Activated CD8-positive, alpha-beta memory T cell treated with anti-CD3 and anti-CD28 coated beads for 24 hours (primary cell): ENCODE measurements around the gene NCOA1.
A peak's percentile ranks its signal among the peaks of the same experiment; 100 is the strongest.
"Not testable (repeated sequence)": the region's sequence is repeated elsewhere in the genome, so short reads cannot be mapped to it uniquely, and the experiment has no call there.

Experiments
- DNase-seq: peaks from one replicate; pipeline ENCODE4 v3.0.0-alpha.2; 2020

The NCOA1 gene

DNA sequence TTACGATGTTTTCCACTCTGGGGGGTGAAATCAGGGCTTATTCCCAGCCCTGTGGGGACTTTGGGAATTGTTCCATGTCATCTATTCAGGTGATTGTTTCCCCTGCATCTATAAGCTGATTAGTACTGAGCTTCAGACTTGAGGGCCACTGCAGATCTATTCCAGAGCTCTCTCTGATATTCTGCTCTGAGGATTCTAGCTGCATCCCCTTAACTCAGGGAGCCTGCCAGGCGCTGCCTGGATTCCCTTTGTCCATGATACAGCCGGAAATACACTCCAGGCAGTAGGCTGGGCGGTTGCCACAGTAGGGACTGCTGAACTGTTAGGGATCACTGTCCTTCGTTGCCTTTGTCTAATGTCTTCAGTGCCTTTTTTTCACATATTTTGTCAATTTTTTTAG lies 270.8 kb downstream of the NCOA1 start:
- DNase-seq, result no peak

- DNase-seq, result no peak
Measured at GRCh38 chr2:24762518-24762917, 271.5 kb downstream of the NCOA1 start.

DNA sequence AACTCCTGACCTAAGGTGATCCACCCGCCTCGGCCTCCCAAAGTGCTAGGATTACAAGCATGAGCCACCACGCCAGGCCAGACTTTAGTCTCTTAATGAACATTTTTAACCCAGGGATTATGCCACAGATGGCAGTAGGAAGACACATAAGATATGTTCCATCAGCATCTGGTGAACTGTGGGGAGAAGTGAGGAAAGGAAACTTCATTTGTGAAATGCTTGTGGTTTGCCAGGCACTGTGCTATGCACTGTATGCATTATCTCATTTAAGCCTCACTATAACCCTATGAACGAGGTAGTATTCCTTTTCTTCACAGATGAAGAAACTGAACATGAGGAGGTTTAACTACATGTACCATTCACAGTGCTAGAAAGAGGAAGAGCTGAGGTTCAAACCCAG lies 272.8 kb downstream of the NCOA1 start:
- DNase-seq, result no peak

GRCh38 chr2:24766609-24767008 lies 275.6 kb downstream of the NCOA1 start:
- no peak for DNase-seq

GRCh38 chr2:24768013-24768412 lies 277.0 kb downstream of the NCOA1 start:
- no peak for DNase-seq

DNA sequence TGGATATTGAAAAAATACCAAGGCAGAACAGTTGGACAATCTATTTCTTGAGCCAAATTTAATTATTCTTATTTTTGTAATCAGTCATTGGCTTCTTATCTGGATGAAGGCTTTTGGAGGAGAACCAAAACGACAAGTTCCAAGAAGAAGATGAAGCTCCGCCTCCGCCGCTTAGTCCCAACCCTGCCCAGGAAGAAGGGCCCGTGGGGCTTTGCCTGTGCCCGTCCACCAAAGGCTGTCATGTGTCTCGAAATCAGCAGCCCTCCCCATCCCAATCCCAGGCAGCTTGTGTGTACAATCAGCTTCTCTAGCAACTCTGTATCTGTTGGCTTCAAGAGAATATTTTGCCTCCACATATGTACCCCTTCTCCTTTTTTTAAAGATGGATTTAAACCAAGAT lies 277.5 kb downstream of the NCOA1 start:
- no peak for DNase-seq

- DNase-seq, result no peak
Measured at GRCh38 chr2:24771061-24771460, 280.0 kb downstream of the NCOA1 start.

DNA sequence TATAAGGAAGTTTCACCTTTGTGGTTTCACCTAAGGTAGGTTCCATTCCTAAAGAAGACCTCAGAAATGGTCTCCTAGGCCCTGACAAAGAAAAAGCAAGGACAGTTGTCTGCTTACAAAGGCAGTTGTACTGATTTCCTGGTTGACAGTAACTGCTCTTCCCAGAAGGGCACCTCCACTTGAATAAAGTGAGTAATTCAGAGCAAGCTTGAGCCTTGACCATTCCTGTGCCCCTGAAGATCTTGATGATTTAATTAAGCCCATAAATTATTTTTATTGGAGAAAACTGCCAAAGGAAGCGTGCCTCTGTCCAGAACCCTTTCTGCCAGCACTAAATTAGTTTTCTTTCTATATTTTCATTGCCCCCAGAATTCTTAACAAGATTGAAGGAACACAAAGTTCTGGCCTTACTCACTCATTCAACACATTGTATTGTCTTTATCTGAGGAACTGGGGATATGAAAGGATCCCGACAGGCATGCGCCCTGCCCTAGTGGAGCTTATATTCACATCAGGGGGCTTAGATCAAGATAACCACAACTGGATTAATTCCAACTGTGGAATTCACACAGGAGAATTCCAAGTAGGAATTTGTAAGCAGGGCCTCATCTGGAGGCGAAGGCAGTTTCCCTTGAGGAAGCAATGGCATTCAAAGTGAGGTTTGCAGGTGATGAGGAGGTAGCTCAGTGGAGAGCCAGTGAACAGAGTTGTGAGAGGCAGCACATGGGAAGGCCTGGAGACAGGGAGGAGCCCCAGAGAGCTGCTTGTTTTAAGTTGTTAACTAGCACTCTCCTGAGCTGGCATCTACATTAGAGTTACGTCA lies 280.9 kb downstream of the NCOA1 start:
- DNase-seq, result no peak

- no peak for DNase-seq
Measured at GRCh38 chr2:24774373-24774772, 283.3 kb downstream of the NCOA1 start.

GRCh38 chr2:24779116-24779515 lies 288.1 kb downstream of the NCOA1 start:
- no peak for DNase-seq

GRCh38 chr2:24783641-24784040 lies 292.6 kb downstream of the NCOA1 start:
- no peak for DNase-seq

DNA sequence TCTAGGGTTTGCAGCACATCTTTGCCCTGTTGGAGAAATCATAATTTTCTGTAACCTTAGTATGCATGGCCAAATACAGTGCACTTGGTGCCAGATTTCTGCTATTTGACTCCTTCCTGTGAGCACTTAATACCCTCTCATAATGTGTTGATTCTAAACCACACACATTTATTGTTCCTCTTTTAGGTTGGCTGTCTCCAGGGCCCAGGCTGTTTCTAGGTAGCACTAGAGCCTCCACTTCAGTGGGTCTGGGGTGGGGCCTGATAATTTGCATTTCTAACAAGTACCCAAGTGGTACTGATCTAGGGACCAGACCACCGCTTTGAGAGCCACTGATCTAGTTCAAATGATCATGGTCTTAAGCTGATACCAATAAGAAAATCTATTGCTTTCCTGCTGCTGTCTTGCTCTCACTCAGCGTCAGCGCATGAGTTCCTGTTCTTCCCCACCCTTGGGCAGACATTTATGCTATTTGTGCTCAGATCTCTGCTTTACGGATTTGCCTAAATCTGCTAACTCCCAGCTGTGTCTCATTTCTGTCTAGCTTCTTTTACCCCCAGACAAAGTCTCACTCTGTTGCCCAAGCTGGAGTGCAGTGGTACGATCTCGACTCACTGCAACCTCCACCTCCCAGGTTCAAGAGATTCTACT lies 294.7 kb downstream of the NCOA1 start:
- DNase-seq, result no peak

DNA sequence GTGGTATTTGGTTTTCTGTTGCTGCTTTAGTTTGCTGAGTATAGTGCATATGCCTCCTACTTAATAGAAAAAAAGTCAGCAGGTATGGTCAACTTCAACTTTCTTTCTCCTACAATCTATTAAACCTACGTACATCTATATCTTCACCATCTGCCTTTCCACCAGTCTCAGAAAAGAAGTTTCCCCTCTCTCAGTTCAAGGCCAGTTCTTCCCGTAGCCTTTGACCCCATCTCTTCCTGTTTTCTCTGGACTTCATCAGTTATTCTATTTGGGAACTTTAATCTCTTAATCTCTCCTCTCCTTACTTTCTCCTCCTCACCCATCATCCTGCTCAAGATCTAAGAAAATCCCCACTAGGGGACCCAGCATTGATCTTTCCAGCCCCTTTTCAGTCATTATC lies 296.5 kb downstream of the NCOA1 start:
- no peak for DNase-seq

GRCh38 chr2:24788816-24789215 lies 297.8 kb downstream of the NCOA1 start:
- no peak for DNase-seq

GRCh38 chr2:24791452-24791851 lies 300.4 kb downstream of the NCOA1 start:
- DNase-seq, result no peak

DNA sequence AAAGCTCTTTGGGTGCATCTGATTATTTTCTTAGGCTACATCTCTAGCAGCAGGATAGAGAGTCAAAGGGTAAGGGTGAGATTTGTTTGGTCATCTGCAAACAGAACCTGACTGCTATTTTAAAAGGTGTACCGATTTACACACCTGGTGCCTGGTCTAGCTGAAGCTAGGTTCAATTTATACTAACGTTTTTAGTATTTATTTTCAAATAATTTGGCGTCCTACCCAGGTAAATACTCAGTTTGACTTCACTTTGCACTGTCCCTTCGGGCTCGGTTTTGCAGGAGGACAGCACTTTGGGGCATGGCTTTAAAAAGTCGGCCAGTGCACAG lies 301.5 kb downstream of the NCOA1 start:
- DNase-seq, result no peak

DNA sequence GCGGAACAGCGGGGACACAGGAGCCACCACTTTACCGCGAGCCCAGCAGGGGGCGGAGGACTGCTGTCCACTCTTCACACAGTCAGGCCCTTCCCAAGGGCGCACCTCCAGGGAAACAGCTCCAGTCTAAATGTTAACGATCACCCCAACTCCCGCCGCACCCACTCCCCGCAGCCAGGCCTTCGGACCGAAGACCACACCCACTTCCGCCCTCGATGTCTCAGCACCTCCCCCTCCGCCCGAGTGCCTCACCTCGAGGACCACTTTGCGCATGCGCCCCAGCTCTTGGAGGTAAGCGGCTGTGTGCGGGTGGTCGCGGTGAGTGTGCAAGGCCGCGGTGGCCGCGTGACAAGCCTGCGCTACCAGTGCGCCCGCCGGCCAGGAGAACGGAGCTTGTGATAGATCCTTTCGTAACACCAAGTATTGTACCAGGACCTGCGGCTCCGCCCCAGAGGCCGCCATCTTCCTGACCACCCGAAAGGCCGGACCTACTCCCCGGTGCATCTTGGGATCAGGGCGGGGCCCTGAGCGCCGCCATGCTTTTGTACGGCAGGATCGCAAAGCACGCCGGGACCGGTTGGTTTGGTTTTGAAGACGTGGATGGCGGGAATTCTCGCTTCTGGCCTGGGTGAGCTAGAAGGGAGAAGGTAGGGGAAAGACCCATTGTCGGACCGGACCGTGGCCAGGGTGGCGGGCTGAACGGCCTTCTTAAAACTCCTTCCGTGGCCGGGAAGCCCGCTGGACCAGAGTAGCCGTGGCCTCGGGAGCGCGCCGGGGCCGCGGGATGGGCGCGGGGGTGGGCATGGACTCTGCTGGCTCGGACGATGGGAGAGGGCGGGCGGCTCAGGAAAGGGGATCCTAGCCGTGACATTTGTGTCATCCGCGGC lies 302.1 kb downstream of the NCOA1 start, which contains the start of the genes CENPO and PTRHD1:
Gene CENPO, plus strand, starts transcription at position 552 of the 887 bp plus-strand sequence. CDS start 495 bp downstream, outside the sequence.
Gene PTRHD1, minus strand, starts transcription at position 518 of the 887 bp plus-strand sequence. Its CDS starts 14 bp downstream, at position 504.
- peak; percentile 99 for DNase-seq

GRCh38 chr2:24793761-24794435 lies 302.8 kb downstream of the NCOA1 start:
- no peak for DNase-seq

DNA sequence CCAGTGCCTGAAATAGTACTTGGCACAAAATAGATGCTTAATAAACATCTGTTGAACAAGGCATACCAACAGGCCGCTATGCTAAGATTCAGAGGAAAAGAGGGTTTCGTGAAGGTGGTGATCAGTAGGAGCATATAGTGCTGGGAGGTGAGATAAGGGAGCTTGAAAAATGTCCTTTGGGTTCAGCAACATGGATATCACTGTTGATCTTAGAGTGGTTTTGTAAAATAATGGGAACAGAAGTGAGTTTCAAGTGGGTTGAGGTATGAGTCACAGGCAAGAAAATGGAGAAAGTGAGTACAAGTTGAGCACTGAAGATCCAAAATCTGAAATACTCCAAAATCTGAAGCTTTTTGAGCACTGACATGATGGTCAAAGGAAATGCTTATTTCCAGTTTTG lies 306.6 kb downstream of the NCOA1 start:
- no peak for DNase-seq

- not testable (repeated sequence) for DNase-seq
Measured at GRCh38 chr2:24800487-24800886, 309.4 kb downstream of the NCOA1 start.

GRCh38 chr2:24805811-24806660 lies 315.0 kb downstream of the NCOA1 start:
- DNase-seq, result not testable (repeated sequence)

- no peak for DNase-seq
Measured at GRCh38 chr2:24806661-24807036, 315.6 kb downstream of the NCOA1 start.
